GM21529 (cell line): Measurements from ENCODE around the gene NTSR1.

ENCODE experiments used
- ATAC-seq: cut with Tn5 transposase; IDR thresholded peaks from one replicate; pipeline ENCODE4 v1.9.1; 2021; ENCODE audit not compliant: unreplicated experiment

NTSR1 gene

DNA sequence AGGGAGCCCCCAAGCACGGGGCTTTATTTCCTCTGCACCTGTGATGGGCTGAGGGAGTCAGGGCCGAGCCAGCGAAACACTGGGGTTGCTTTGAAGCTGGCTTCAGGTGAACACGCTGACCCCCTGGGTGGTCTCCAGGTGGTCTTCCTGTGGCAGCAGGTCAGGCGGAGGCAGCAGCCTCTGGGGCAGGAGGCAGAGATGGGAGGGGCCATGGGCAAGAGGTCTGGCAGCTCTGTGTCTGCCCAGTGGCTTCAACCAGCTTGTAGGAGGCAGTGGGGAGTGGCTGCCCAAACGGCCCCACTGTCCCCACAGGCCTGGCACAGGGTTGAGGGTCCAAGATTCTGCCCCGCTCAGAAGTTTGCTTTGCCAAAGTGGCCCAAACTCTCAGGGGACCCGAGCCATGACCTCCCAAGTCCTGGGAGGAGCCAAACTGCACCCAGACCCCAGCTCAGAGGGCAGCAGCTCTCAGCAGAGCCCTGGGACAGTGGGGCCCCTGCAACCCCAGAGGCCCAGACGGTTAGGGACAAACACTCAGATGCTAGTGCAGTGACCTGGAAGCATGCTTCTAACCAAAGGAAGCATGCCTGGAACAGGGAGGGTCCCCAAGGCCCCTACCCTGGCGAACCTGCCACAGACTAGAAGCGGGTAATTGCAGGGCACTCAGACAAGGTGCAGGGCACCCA, 15.3 kb downstream of the NTSR1 start:
- ATAC-seq, result no peak

DNA sequence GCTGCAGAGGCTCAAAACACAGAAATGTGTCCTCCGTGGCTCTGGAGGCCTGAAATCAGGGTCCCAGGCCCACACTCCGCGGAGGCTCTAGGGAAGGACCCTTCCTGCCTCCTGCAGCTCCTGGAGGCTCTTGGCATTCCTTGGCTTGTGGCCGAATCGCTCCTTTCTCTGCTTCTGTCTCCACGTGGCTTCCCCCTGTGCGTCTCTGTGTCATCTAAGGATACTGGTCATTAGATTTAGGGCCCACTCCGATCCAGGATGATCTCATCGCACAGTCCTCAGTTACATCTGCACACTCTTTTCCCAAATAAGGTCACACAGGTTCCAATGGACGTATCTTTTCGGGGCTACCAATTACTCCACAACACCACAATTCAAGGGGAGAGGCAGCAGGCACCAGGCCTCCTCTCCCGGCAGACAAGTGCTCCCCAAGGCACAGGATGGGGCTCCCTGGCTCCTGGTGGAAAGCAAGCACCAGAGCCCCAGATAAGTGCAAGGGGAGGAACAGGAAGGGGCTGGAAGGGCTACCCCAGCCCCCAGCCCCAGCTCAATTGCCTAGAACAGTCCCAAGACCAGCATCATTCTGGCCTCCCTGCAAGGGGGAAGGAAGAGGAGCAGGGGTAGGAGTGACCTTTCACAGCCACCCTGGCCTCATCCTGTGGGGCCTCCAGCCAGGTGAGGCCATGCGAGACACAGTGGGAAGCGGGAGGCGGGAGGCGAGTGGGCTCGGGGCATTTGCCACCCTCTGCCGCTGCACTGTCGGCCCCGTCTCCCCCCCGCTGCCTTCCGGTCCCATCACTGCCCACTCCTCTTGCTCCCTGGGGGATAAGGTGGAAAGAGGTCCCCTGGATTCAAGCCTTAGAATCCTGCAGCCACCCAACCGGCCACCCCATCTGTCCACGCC, 16.3 kb downstream of the NTSR1 start:
- no peak for ATAC-seq

DNA sequence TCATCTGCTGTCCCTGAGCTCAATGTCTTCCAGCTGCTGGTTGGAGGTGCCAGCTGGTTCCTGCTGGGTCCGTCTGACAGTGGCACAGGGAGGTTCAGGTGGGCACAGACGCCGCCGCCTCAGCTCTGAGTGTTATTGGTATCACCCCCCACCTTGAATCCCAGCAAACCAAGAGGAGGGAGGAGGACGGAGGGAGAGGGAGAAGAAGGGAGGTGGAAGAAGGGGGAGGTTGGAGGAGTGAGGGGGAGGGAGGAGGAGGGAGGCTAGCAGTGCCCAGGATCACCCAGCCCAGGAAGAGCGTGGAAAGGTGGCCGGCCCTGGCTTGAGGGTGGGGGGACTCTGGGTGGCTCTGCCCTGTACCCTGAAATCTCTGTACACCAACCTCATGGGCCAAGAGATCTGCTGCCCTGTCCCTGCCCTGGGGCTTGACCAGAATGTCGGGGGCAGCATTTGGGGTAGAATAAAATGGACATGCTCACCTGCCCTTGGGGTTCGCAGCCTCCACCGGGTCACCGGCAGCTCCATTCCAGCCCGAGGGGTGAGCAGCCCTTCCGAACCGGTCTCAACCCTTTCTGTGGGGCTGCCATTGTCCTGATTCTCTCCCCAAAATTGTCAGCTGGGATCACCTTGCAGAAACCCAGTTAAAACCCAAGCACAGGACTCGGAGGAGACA, 17.1 kb downstream of the NTSR1 start:
- no peak for ATAC-seq

DNA sequence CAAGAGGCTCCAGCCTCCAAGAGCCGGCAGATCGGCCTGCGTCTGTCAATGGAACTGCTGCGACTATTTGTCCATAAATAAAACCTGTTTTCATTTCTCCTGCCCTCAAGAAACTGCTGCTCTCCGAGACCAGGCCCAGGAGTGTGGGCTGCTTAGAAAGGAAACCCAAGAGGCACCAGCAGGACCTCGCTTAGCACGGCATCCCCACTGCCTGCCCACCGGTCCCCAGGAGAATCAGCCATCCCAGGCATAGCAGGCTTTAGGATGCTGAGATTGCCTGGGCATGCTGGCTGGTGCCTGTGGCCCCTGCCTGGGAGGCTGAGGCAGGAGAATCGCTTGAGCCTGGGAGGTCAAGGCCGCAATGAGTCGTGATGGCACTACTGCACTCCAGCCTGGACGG, 17.6 kb downstream of the NTSR1 start:
- no peak for ATAC-seq

DNA sequence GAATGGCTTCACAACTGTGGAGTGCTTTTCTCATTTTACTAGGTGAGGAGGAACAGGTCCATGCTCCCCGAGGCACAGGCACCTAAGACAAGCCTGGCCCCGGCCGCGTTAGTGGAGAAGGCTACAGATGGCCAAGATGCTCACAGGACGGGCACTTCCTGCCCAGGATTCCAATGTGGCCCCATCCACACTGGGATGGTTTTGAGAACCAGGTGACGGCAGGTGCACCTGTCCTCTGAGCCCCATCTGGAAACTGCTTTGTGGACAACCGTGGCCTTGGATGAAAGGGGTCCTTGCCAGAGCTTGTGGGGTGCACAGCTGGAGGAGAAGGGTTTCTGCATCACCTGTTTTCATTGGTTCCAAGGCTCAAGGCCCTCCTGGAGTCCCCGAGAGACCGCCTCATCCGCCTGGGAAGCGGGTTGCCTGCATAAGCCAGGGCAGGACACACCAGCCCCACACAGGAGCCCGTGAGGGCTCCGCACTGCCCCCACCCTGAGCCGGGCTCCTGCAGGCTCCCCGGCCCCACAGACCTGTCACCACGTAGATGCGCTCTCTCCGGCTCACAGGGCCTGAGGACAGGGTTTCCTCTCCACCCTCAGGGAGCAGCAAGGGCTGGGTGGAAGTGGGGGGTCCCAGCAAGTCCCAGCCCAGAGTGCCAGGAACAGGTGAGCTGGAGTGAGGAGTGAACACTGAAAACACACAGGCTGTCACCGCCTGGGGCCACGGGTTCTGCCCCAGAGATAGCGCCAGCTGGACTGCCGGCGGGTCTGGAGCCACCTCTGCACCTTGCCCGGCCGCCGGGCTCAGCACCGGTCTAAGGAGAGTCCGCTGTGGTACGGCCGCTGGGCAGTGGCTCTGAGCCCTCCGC, 18.3 kb downstream of the NTSR1 start:
- no peak for ATAC-seq

DNA sequence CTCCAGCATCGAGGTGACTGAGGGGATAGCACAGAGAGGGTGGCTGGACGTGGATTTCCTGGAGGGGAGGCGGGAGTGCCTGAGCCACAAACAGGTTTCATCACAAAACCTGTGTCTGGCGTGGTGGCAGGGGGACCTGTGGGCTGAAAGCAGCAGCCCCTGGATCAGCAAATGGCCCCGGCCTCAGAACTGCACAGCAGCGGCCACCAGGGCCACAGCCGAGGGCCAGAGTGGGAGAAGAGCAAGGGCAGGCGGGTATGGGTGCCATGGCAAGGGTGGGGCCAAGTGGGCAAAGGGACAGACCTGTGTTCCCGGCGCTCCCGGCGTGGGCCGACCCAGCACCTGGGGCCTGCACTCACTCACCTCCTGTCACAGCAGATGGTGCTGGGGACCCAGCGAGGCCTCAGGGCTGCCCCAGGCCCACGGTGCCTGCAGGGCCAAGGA, 19.0 kb downstream of the NTSR1 start:
- ATAC-seq, result no peak

DNA sequence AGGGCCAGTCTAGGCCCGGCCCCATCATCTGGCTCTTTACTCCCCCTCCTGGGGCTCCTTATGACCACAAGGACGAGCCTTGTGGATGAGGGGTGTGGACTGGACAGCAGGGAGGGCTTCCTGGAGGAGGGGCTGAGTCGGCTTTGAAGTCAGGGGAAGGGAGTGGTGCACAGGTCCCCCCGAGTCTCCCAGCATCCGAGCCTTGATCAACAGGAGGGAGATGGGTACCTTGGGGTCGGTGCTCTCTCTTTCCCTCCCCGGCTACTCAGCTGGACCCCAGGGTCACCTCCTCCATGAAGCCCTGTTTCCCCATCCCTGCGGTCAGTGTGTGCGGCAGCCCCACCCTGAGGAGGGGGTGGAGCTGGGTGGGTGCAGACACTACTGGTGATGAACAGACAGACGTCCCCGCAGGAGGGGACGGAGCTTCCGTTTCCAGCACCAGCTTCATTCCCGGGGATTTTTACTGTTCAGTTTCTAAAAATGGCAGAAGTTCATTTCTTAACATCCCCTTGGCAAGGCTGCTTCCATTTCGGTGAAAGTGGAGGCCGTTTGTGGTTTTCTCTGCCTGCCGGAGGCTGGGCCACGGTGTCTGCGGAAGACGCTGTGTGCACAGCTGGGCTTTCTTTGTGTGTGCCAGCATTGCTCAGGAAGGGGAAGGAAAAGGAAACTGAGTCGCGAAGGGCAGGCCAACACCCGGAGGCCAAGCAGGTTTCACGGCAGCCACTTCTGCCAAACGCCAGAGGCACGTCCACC, 19.6 kb downstream of the NTSR1 start:
- ATAC-seq, result no peak

DNA sequence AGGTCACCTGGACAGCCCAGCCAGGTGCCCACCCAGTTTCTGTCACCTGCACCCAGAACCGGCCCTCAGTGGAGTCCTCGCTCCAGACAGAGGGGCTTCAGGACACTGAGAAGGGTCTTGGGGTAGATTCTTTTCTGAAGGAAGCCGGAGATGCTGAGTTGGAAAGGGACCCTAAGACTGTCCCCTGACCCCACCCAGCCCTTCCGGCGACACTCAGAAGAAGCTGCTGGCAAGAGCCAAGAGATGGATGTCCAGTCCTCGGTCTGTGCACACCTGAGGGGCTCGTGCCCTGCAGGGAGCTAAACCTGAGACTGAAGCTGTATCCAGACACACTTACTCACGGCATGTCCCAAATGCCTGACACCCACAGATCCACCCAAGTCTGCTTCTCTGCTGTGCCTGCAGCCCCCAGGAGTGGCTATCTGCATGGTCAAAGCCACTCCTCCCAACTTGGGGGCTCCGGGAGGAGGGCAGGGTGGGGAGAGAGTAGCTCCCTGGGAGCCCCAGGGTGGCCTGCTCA, 20.2 kb downstream of the NTSR1 start:
- no peak for ATAC-seq

DNA sequence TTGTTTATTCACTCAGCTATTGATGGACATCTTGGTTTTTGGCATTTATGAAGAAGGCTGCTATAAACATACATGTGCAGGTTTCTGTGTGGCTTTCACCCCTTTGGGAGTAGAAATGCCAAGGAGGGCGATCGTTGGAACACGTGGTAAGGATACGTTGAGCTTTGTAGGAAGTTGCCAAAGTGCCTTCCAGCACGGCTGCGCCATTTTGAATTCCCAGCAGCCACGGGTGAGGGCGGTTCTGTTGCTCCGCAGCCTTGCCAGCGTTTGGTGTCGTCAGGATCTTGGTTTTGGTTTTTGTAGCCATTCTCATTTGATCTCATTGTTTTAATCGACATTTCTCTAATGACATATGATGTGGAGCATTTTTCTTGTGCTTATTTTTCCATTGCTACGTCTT, 21.8 kb downstream of the NTSR1 start:
- no peak for ATAC-seq

DNA sequence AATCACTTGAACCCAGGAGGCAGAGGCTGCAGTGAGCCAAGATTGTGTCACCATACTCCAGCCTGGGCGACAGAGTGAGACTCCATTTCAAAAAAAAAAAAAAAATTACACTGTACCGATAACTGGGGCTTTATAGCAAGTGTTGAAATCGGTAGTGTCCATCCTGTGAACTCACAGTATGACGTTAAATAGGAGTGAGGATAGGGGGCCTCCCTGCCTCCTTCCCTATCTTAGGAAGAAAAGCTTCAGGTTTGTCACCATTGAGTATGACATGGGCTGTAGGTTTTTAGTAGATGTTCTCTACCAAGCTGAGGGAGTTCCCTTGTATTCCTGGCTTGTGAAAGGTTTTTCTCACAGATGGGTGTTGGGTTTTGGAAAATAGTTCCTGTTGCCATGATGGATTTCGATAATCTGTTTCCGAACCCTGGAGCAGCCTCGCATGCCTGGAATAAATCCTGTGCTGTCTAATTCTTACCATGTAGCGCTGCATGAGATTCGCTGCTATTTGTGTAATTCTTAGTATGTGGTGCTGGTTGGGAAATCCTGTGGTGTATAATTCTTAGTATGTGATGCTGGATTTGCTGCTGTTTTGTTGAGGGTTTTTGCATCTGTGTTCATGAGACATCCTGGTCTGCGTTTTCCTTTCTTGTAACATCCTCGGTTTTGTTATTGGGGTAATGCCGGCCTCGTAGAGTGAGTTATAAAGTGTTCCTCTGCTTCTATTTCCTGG, 23.6 kb downstream of the NTSR1 start:
- ATAC-seq, result no peak

DNA sequence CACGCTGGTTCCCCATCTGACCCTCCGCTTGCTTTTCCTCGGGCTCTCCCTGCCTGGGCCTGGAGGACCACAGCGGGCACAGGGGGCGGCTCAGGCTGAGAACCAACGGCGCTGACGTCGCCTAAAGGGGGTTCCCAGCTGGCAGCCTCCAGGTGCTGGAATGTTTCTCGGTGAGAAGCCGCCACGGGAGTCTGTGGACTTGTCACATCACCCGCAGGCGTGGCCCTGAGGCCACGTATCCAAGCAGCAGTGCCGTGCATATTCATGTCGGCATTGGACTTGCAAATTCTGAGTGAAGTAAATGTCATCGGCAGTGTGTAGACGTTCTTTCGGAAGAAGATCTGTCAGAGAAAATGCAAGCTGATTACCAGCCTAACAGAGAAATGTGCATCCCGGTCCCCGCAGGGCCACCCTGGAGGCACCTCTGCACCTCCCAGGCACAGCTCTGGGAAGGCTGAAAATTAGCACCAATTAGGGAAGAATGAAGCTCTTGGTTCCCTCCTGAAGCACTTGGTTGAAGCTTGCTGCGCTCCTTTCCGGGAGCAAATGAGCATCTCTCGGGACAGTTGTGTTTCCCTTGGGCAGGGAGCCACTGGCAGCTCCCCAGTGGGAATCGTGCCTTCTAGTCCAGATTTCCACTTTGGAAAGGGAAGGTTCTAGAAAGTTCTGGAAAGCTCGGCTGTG, 24.3 kb downstream of the NTSR1 start:
- ATAC-seq, result no peak

DNA sequence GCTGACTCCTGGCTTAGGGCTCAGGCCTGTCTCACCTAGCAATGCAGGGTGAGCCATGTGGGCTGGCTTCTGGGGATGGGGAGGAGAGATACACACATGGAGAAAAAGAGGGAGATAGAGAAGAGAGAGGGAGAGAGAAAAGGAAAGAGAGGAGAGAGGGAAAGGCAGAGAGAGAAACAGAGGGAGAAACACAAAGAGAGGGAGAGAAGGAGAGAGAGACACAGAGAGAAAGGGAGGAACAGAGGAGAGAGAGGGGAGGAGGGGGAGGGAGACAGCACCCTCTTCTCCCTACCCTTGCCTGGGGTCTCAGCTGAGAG, 24.8 kb downstream of the NTSR1 start:
- no peak for ATAC-seq

DNA sequence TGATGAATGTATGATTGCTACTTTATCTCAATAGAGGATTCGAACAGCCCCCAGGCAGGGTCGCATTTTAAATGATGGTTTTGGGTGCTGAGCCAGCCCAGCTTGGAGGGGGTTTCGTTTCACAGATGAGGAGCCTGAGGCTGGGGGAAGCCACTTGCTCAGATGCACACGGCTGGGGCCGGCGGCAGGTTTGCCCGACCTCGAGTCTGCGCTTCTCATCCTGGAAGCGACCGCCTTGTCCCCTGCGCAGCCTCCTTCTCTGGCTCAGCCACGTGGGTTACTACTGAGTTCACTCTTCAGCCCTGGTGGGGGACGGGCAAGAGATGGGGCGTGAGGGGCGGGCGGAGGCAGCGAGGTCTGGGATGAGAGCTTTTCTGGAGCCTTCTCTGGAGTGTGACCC, 25.3 kb downstream of the NTSR1 start:
- no peak for ATAC-seq

DNA sequence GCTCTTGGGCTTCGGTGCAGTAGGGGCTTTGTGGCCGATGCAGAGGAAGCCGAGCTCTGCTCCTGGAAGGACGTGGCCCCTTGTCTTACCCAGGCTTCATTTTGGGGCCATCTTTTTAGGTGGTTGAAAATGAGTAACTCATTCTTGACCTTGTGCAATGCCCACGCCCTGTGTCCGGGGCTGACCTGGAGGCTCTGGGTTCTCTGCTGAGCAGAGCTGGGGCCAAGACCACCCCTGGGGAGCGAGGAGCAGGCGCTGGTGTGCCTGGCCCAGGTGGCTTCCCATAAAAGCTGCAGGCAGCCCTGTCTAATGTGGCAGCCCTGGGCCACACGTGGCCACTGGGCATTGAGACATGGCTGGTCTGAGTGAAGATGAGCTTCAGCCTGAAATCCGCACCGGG, 25.7 kb downstream of the NTSR1 start:
- ATAC-seq, result no peak

DNA sequence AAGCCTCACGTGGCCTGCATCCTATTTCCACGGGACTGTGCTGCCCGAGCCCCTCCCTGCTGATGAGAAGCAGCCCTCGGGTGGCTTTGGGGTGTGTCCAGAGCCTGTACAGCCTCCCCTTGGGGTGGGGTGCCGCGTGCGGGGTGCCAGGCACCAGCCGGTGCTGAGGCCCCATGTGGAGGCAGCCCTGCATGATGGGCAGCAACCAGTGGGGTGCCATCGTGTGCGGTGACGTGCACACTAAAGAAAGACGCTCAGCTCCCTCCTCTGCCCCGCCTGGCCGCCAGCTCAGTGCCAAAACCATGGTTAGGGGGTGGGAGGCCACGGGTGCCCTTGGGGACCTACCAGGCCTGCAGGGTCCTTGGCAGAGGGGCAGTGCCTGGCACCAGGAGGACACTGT, 26.2 kb downstream of the NTSR1 start:
- ATAC-seq, result no peak

DNA sequence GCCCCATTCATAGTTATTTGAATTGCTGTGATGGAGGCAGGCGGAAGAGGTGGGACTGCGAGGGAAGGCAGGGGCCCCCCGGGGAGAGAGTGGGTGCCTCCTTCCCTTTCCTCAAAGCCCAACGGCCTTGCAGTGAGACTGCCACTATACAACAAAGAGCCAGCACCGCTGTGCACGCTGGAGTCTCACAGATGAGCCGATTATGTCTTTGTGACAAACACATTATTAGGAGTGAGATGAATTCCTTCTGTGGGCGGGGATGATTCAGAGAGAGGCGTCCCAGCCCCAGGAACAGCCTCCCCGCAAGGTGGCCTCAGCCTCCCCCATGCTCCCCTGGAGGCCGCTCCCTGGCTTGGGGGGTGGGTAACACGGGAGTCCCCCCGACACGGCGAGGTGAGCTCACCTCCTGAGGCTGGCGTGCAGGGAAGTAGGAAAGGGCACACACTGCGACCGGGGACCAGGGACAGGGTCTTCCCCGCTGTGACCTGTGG, 26.7 kb downstream of the NTSR1 start:
- no peak for ATAC-seq

DNA sequence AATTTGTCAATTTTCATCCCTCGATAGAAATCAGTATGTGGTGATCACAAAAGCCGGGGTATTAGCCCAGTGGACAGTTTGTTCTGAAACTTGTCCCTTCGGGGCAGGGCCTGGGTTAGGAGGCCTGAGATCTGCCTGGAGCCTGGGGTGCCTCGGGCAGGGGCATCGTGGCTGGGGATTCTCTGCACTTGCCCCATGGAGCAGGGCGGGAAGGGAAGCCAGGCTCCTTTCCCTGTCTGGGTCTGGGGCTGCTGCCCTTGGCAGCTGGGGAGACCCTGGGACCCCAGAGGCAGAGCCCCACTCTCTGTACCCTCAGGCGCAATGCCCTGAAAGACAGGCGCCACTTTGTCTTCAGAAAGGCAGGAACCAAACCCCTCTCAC, 27.4 kb downstream of the NTSR1 start:
- no peak for ATAC-seq

DNA sequence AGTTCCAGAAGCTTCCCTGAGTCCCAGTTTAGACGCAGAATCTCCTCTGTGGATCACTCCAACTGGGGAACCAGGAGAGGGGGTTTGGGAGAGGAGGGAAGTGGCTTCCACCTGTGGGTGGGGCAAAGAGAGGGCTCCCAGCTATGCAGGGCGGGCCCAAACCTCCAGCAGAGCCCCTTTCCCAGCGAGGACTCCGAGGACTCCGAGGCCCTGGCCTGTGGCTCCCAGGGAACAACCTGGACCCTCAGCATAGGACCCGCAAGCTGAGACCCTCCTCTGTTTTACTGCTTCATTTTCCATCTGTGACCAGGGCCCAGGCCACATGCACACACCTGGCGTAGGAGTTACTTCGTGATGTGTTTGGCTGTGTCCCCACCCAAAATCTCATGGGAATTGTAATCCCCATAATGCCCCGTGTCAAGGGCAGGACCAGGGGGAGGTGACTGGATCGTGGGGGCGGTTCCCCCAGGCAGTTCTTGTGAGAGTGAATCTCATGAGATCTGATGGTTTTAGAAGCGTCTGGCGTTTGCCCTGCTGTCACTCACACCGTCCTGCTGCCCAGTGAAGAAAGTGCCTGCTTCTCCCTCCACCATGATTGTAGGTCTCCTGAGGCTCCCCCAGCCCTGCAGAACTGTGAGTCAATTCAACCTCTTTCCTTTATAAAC, 27.9 kb downstream of the NTSR1 start:
- ATAC-seq, result no peak
